Ectodermal cell (in vitro differentiated cells): ENCODE data around the gene SLC5A5.

ENCODE experiments used
- H3K27ac ChIP-seq: 2 replicates; pipeline ENCODE4 v1.7.0; 2013; ENCODE audit warnings: mild to moderate bottlenecking, low read depth, low read length; ENCODE audit not compliant: insufficient read depth, poor library complexity, severe bottlenecking
- H3K27me3 ChIP-seq: 2 replicates; pipeline ENCODE4 v1.7.0; 2013; ENCODE audit warnings: mild to moderate bottlenecking, low read length; ENCODE audit not compliant: insufficient read depth, control insufficient read depth, poor library complexity, severe bottlenecking
- H3K36me3 ChIP-seq: one replicate; pipeline ENCODE4 v1.7.0; 2013; ENCODE audit warnings: low read length; ENCODE audit not compliant: control insufficient read depth, insufficient read depth
- H3K4me1 ChIP-seq: one replicate; pipeline ENCODE4 v1.7.0; 2013; ENCODE audit warnings: low read length; ENCODE audit not compliant: control insufficient read depth, insufficient read depth
- H3K4me3 ChIP-seq: 2 replicates; pipeline ENCODE4 v1.7.0; 2013; ENCODE audit warnings: low read depth, low read length, control low read depth; ENCODE audit not compliant: insufficient read depth
- H3K9me3 ChIP-seq: 2 replicates; pipeline ENCODE4 v1.7.0; 2013; ENCODE audit warnings: mild to moderate bottlenecking, low read length, moderate library complexity; ENCODE audit not compliant: control insufficient read depth
- WGBS, 2 experiments: methylation state at CpG; one replicate each; pipeline ENCODE4 v1.1.7; 2013; ENCODE audit warnings: missing lambda C conversion rate in 2 of 2; 5-methylcytosine and 5-hydroxymethylcytosine counted together

SLC5A5 gene

GRCh38 chr19:17835182-17836006, 36.4 kb upstream of the SLC5A5 start:
- WGBS, 2 experiments: 67 to 70% methylated on average over 8 of the region's 8 CpGs
- H3K4me3 ChIP-seq: no peak overlapping the region
- H3K9me3 ChIP-seq: no peaks in the 10 kb centered on the region
- peaks cover 8% of the 10 kb centered on the region for H3K4me1 ChIP-seq
- no peak overlapping the region for H3K27ac ChIP-seq
- H3K27me3 ChIP-seq: peaks cover 24% of the 10 kb centered on the region
- H3K36me3 ChIP-seq: no peaks in the 10 kb centered on the region

DNA sequence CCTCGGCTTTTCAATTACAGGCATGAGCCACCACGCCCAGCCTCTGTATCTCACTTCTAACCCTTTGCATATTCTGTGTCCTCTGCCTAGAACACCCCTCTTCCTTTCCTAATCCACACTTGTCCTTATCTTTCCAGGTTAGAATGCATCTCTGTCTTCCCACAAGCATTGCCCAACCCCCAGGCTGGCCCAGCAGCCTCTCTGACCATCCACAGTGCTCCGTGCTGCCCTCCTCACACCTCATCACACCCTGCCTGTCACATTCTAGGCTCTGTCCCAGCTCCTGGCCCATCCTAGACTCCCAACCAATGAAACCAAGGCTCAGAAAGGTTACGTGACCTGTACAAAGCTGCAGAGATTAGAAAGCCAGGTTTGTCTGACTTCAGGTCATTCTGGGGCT, 35.2 kb upstream of the SLC5A5 start:
- 76 to 83% methylated on average over 4 of the region's 4 CpGs for WGBS, 2 experiments
- Histone ChIP-seq H3K4me1 (peaks cover 14% of the 10 kb centered on the region), H3K4me3 (no peak overlapping the region), H3K27ac (no peak overlapping the region), H3K9me3 (no peaks in the 10 kb centered on the region), H3K27me3 (peaks cover 29% of the 10 kb centered on the region), H3K36me3 (no peaks in the 10 kb centered on the region)

DNA sequence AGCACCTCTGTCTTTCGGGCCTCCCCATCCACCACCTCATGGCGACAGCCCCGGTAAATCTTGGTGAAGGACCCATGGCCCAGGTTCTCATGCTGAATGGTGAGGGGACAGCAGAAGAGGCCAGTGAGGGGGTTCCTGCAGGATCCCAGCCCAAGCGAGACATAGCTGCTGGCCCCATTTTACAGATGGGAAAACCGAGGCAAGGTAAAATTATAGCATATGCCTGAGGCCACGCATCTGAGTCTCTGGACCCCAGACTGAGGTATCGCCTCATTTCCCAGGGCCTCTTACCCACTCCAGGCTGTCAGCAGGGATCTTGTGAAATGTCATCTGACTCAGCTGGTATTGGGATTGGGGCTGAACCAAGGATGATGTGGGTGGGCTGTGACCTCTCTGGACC, 33.8 kb upstream of the SLC5A5 start:
- WGBS, 2 experiments: 96% methylated on average over 7 of the region's 7 CpGs
- Histone ChIP-seq H3K9me3 (no peaks in the 10 kb centered on the region), H3K4me1 (peaks cover 15% of the 10 kb centered on the region), H3K27me3 (peaks cover 35% of the 10 kb centered on the region), H3K27ac (no peak overlapping the region), H3K4me3 (no peak overlapping the region), H3K36me3 (no peaks in the 10 kb centered on the region)

GRCh38 chr19:17840019-17840418, 31.7 kb upstream of the SLC5A5 start:
- no peak overlapping the region for H3K4me3 ChIP-seq
- peaks cover 10% of the 10 kb centered on the region for H3K4me1 ChIP-seq
- peaks cover 42% of the 10 kb centered on the region for H3K27me3 ChIP-seq
- H3K27ac ChIP-seq: no peak overlapping the region
- H3K9me3 ChIP-seq: no peaks in the 10 kb centered on the region
- 84 to 86% methylated on average over 6 of the region's 6 CpGs for WGBS, 2 experiments
- no peaks in the 10 kb centered on the region for H3K36me3 ChIP-seq

DNA sequence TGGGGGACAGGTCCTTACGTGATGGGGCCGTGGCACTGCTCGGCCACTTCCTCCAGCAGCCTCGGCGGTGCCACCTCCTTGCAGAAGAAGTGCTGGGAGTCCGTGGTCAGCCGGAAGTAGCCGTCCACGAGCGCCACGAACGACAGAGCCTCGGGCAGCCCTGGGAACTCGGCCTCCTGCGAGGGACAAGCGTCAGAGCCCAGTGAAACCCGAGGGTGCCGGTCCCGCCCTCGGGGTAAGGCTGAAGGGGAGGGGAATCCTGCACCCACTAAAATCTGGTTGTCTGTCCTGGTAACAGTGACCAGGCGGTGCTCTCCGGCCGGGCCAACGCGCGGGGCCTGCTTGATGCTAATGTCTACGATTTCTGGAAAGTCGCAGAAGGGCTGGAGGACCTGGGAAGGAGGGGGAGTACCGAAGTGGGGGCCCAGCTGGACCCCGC, 30.4 kb upstream of the SLC5A5 start:
- Histone ChIP-seq H3K4me3 (peak overlapping the region; percentile 38), H3K27me3 (peaks cover 42% of the 10 kb centered on the region), H3K36me3 (no peaks in the 10 kb centered on the region), H3K4me1 (peaks cover 7% of the 10 kb centered on the region), H3K9me3 (no peaks in the 10 kb centered on the region), H3K27ac (no peak overlapping the region)
- WGBS, 2 experiments: 7 to 8% methylated on average over 30 of the region's 30 CpGs

- Histone ChIP-seq H3K4me3 (peak overlapping the region; percentile 38), H3K4me1 (peaks cover 7% of the 10 kb centered on the region), H3K36me3 (no peaks in the 10 kb centered on the region), H3K27ac (no peak overlapping the region), H3K9me3 (no peaks in the 10 kb centered on the region), H3K27me3 (peaks cover 42% of the 10 kb centered on the region)
- WGBS, 2 experiments: 3 to 5% methylated on average over 56 of the region's 56 CpGs
Measured at GRCh38 chr19:17841810-17842662, 29.7 kb upstream of the SLC5A5 start.

GRCh38 chr19:17842663-17843291, 29.0 kb upstream of the SLC5A5 start:
- H3K27ac ChIP-seq: no peak overlapping the region
- peak overlapping the region; percentile 15 for H3K4me3 ChIP-seq
- H3K27me3 ChIP-seq: peaks cover 44% of the 10 kb centered on the region
- 74 to 76% methylated on average over 20 of the region's 20 CpGs for whole genome bisulfite sequencing, 2 experiments
- H3K9me3 ChIP-seq: no peaks in the 10 kb centered on the region
- no peaks in the 10 kb centered on the region for H3K36me3 ChIP-seq
- H3K4me1 ChIP-seq: peaks cover 9% of the 10 kb centered on the region

GRCh38 chr19:17843292-17843827, 28.4 kb upstream of the SLC5A5 start:
- H3K27me3 ChIP-seq: peaks cover 50% of the 10 kb centered on the region
- WGBS, 2 experiments: 92 to 95% methylated on average over 9 of the region's 9 CpGs
- H3K27ac ChIP-seq: no peak overlapping the region

DNA sequence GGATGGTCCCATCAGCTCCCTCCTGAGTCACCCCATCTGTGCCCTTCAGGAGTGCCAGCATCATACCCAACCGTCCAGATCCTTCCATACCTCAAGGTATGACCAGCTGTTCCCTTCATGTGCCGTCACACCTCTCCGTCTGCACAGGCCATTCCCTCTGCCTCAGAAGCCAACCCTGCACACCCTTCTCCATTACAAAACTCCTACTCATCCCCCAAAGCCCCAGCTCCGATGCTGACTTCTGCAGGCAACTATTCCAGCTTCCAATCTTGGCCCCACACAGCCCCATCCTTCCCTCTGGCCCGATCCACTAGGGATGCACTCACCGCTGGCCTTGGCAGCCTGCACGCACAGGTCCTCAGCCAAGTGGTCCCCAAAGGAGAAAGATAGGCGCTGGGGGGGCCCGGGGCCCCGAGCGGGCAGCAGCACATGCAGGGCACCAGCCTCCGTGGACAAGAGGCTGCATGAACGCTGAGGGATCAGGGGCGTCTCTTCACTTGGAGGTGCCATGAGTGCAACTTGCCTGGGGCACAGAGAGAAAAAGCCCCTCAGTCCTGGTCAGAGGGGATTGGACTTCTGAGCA, 27.7 kb upstream of the SLC5A5 start:
- H3K27me3 ChIP-seq: peaks cover 50% of the 10 kb centered on the region
- no peak overlapping the region for H3K4me3 ChIP-seq
- no peaks in the 10 kb centered on the region for H3K36me3 ChIP-seq
- no peaks in the 10 kb centered on the region for H3K9me3 ChIP-seq
- WGBS, 2 experiments: 83 to 84% methylated on average over 14 of the region's 14 CpGs
- H3K4me1 ChIP-seq: peaks cover 13% of the 10 kb centered on the region
- H3K27ac ChIP-seq: no peak overlapping the region

More at GRCh38 chr19:17843292-17843827, 28.4 kb upstream of the SLC5A5 start:
- no peak overlapping the region for H3K4me3 ChIP-seq
- no peaks in the 10 kb centered on the region for H3K9me3 ChIP-seq
- H3K36me3 ChIP-seq: no peaks in the 10 kb centered on the region
- peaks cover 13% of the 10 kb centered on the region for H3K4me1 ChIP-seq
